HepG2 (cell line): ENCODE results near the gene RIPOR3. TPM values are rescaled to one million over a fixed set of nuclear protein-coding genes. Genes with fewer than 3 reads are reported as not detected.

Source experiments
- BRCA1 ChIP-seq: sonication (generic); formaldehyde crosslinking; IDR thresholded peaks from 2 replicates; pipeline ENCODE4 v1.4.0; 2020; ENCODE audit warnings: missing genetic modification reagents
- DMAP1 ChIP-seq: IDR thresholded peaks from 2 replicates; pipeline ENCODE4 v1.6.1; 2016
- GTF3A ChIP-seq: sonication (generic); formaldehyde crosslinking; conservative IDR thresholded peaks from 2 replicates; pipeline ENCODE4 v1.4.0; 2020; ENCODE audit warnings: mild to moderate bottlenecking, missing genetic modification reagents
- MLLT10 ChIP-seq: sonication (generic); formaldehyde crosslinking; IDR thresholded peaks from 2 replicates; pipeline ENCODE4 v1.4.0; 2020; ENCODE audit warnings: missing genetic modification reagents
- MTF2 ChIP-seq: sonication (generic); formaldehyde crosslinking; IDR thresholded peaks from 2 replicates; pipeline ENCODE4 v1.5.0; 2020; ENCODE audit warnings: missing genetic modification reagents, borderline replicate concordance
- NFIB ChIP-seq: sonication (generic); formaldehyde crosslinking; IDR thresholded peaks from 2 replicates; pipeline ENCODE4 v1.9.0; 2021; ENCODE audit warnings: missing genetic modification reagents, mild to moderate bottlenecking, borderline replicate concordance
- NFYB ChIP-seq: sonication (generic); formaldehyde crosslinking; IDR thresholded peaks from 2 replicates; pipeline ENCODE4 v1.4.0; 2020; ENCODE audit warnings: missing genetic modification reagents
- NONO ChIP-seq, 2 experiments: fragments of 450-650 bp in 1 of 2; sonication (generic) in 1 of 2; formaldehyde crosslinking in 1 of 2; IDR thresholded peaks in 1 of 2; conservative IDR thresholded peaks in 1 of 2; 2 replicates each; pipeline versions ENCODE4 v1.6.1 to v1.8.0; 2017 to 2022; ENCODE audit warnings: mild to moderate bottlenecking in 1 of 2, missing genetic modification reagents in 1 of 2, moderate library complexity in 1 of 2
- RNF2 ChIP-seq: fragments of 450-650 bp; conservative IDR thresholded peaks from 2 replicates; pipeline ENCODE4 v1.6.1; 2016; ENCODE audit warnings: low read depth
- SALL1 ChIP-seq: sonication (generic); formaldehyde crosslinking; IDR thresholded peaks from 2 replicates; pipeline ENCODE4 v1.8.0; 2022; ENCODE audit warnings: mild to moderate bottlenecking, missing genetic modification reagents
- SIX4 ChIP-seq: sonication (generic); formaldehyde crosslinking; IDR thresholded peaks from 2 replicates; pipeline ENCODE4 v1.4.0; 2020; ENCODE audit warnings: missing genetic modification reagents
- SMARCC2 ChIP-seq: fragments of 450-650 bp; IDR thresholded peaks from 2 replicates; pipeline ENCODE4 v1.6.1; 2017; ENCODE audit warnings: antibody characterized with exemption, mild to moderate bottlenecking
- SMYD3 ChIP-seq: sonication (generic); formaldehyde crosslinking; IDR thresholded peaks from 2 replicates; pipeline ENCODE4 v1.8.1; 2023; ENCODE audit warnings: mild to moderate bottlenecking, missing genetic modification reagents
- XRCC5 ChIP-seq: fragments of 200-400 bp; formaldehyde crosslinking; optimal IDR thresholded peaks from 2 replicates; pipeline ENCODE3; 2017; ENCODE audit warnings: mild to moderate bottlenecking, low read length
- ZFP41 ChIP-seq: sonication (generic); formaldehyde crosslinking; IDR thresholded peaks from 2 replicates; pipeline ENCODE4 v1.4.0; 2020; ENCODE audit warnings: mild to moderate bottlenecking, missing genetic modification reagents, borderline replicate concordance
- ZNF253 ChIP-seq: sonication (generic); formaldehyde crosslinking; IDR thresholded peaks from 2 replicates; pipeline ENCODE4 v1.8.0; 2022; ENCODE audit warnings: mild to moderate bottlenecking, missing genetic modification reagents, borderline replicate concordance
- ZNF496 ChIP-seq: sonication (generic); formaldehyde crosslinking; IDR thresholded peaks from 2 replicates; pipeline ENCODE4 v1.8.1; 2023; ENCODE audit warnings: mild to moderate bottlenecking, moderate library complexity, missing genetic modification reagents; ENCODE audit not compliant: insufficient replicate concordance
- polyA plus RNA-seq, 8 experiments: library from polyadenylated mRNA; depleted of rRNA in 3 of 8; stranded (reverse) in 7 of 8; unstranded in 1 of 8; fragments of >200 nt; fragmentation: Illumina TruSeq in 4 of 8; extraction: Trizol in 4 of 8; gene quantifications; 2 replicates each; pipeline versions ENCODE4 v1.2.1 to v1.2.3, GENCODE V29; 2011 to 2016; ENCODE audit warnings: low read depth in 4 of 8, missing spikeins in 1 of 8, mixed read lengths in 1 of 8; ENCODE audit not compliant: insufficient read depth in 1 of 8
- total RNA-seq, 5 experiments: library from RNA; depleted of rRNA; stranded (reverse); fragments of >200 nt; fragmentation: Illumina TruSeq; extraction: Trizol; gene quantifications; 2 replicates each; pipeline ENCODE4 v1.2.3, GENCODE V29; 2016; ENCODE audit warnings: low read depth in 1 of 5
- TF ChIP-seq, protein P1 (sequence below): sonication (generic); formaldehyde crosslinking; IDR thresholded peaks from 2 replicates; pipeline ENCODE4 v1.4.0; 2020; ENCODE audit warnings: missing genetic modification reagents
- TF ChIP-seq, protein P2 (sequence below): sonication (generic); formaldehyde crosslinking; IDR thresholded peaks from 2 replicates; pipeline ENCODE4 v1.4.0; 2020; ENCODE audit warnings: missing genetic modification reagents
- TF ChIP-seq, protein P3 (sequence below): sonication (generic); formaldehyde crosslinking; IDR thresholded peaks from 2 replicates; pipeline ENCODE4 v1.5.0; 2020; ENCODE audit warnings: mild to moderate bottlenecking, missing genetic modification reagents, moderate library complexity
- TF ChIP-seq, protein P4 (sequence below): IDR thresholded peaks from 2 replicates; pipeline ENCODE4 v1.6.1; 2018; ENCODE audit warnings: missing genetic modification reagents, mild to moderate bottlenecking, missing compliant biosample characterization

RIPOR3 gene
- total and polyA plus RNA-seq, 2 of the 13 experiments (the other 11 are each of a cell fraction or from before 2014, with no cell fraction given), result 0.18 TPM; not detected in 1

DNA sequence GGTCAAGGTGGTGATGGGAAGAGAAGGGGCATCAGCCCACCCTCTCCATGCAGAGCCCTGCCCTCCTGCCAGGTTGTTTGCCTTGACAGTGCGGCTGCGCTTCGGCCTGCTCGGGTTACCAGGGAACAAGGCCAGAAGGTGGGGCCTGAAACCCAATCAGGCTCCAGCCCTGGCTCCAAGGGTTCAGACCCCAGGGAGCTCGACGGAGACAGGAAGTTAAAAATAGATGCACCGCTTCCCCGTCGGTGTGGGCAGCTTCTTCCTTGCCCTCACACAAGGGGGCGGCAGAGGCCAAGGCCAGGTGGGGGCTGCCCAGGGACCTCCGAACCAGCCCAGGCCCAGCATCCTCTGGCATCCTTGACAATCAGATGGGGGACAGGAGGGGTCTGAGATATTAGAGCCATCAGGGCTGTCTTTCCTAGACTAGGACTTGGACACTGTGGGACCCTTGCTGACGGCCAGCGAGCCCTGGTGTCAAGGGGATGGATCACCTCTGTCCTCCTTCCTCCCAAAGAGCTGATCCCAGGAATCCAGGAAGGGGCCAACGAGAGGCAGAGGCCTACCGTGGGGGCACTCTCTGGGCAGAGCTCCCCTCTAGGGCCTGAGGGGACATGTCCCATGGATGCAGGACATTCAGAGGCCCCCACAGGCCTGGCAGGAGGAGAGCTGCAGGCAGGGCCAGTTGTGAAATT, 65.2 kb downstream of the RIPOR3 start (continued):
- TF ChIP-seq, protein P1, sequence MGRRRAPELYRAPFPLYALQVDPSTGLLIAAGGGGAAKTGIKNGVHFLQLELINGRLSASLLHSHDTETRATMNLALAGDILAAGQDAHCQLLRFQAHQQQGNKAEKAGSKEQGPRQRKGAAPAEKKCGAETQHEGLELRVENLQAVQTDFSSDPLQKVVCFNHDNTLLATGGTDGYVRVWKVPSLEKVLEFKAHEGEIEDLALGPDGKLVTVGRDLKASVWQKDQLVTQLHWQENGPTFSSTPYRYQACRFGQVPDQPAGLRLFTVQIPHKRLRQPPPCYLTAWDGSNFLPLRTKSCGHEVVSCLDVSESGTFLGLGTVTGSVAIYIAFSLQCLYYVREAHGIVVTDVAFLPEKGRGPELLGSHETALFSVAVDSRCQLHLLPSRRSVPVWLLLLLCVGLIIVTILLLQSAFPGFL, result no peak
- no peak for TF ChIP-seq MLLT10 (CRISPR knock-in tag)
- TF ChIP-seq SIX4 (CRISPR knock-in tag), result no peak
- peak; percentile 87 for TF ChIP-seq XRCC5
- TF ChIP-seq GTF3A, result no peak
- no peak for TF ChIP-seq ZNF496
- no peak for TF ChIP-seq NONO (IDR thresholded peaks at IDR 0.05)
- peak; percentile 70; the same call in 1 of the 2 replicates for TF ChIP-seq NONO (CRISPR knock-in tag; conservative IDR thresholded peaks at IDR 0.05)
- no peak for TF ChIP-seq ZFP41 (CRISPR knock-in tag)
- TF ChIP-seq BRCA1 (CRISPR knock-in tag), result 0 out of 2 replicates have a peak, but pooled peaks have one; percentile 38
- TF ChIP-seq, protein P2, sequence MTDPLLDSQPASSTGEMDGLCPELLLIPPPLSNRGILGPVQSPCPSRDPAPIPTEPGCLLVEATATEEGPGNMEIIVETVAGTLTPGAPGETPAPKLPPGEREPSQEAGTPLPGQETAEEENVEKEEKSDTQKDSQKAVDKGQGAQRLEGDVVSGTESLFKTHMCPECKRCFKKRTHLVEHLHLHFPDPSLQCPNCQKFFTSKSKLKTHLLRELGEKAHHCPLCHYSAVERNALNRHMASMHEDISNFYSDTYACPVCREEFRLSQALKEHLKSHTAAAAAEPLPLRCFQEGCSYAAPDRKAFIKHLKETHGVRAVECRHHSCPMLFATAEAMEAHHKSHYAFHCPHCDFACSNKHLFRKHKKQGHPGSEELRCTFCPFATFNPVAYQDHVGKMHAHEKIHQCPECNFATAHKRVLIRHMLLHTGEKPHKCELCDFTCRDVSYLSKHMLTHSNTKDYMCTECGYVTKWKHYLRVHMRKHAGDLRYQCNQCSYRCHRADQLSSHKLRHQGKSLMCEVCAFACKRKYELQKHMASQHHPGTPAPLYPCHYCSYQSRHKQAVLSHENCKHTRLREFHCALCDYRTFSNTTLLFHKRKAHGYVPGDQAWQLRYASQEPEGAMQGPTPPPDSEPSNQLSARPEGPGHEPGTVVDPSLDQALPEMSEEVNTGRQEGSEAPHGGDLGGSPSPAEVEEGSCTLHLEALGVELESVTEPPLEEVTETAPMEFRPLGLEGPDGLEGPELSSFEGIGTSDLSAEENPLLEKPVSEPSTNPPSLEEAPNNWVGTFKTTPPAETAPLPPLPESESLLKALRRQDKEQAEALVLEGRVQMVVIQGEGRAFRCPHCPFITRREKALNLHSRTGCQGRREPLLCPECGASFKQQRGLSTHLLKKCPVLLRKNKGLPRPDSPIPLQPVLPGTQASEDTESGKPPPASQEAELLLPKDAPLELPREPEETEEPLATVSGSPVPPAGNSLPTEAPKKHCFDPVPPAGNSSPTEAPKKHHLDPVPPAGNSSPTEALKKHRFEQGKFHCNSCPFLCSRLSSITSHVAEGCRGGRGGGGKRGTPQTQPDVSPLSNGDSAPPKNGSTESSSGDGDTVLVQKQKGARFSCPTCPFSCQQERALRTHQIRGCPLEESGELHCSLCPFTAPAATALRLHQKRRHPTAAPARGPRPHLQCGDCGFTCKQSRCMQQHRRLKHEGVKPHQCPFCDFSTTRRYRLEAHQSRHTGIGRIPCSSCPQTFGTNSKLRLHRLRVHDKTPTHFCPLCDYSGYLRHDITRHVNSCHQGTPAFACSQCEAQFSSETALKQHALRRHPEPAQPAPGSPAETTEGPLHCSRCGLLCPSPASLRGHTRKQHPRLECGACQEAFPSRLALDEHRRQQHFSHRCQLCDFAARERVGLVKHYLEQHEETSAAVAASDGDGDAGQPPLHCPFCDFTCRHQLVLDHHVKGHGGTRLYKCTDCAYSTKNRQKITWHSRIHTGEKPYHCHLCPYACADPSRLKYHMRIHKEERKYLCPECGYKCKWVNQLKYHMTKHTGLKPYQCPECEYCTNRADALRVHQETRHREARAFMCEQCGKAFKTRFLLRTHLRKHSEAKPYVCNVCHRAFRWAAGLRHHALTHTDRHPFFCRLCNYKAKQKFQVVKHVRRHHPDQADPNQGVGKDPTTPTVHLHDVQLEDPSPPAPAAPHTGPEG (CRISPR knock-in tag), result no peak
- TF ChIP-seq SMYD3 (CRISPR knock-in tag), result no peak
- no peak for TF ChIP-seq ZNF253
- no peak for TF ChIP-seq SMARCC2
- TF ChIP-seq DMAP1 (CRISPR knock-in tag), result no peak
- TF ChIP-seq NFYB, result 0 out of 2 replicates have a peak, but pooled peaks have one; percentile 15
- TF ChIP-seq RNF2, result no peak
- TF ChIP-seq SALL1 (CRISPR knock-in tag), result peak; percentile 79; the same call in 1 of the 2 replicates
- no peak for TF ChIP-seq MTF2
- TF ChIP-seq, protein P3, sequence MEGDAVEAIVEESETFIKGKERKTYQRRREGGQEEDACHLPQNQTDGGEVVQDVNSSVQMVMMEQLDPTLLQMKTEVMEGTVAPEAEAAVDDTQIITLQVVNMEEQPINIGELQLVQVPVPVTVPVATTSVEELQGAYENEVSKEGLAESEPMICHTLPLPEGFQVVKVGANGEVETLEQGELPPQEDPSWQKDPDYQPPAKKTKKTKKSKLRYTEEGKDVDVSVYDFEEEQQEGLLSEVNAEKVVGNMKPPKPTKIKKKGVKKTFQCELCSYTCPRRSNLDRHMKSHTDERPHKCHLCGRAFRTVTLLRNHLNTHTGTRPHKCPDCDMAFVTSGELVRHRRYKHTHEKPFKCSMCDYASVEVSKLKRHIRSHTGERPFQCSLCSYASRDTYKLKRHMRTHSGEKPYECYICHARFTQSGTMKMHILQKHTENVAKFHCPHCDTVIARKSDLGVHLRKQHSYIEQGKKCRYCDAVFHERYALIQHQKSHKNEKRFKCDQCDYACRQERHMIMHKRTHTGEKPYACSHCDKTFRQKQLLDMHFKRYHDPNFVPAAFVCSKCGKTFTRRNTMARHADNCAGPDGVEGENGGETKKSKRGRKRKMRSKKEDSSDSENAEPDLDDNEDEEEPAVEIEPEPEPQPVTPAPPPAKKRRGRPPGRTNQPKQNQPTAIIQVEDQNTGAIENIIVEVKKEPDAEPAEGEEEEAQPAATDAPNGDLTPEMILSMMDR (CRISPR knock-in tag), result peak; percentile 99
- TF ChIP-seq, protein P4, sequence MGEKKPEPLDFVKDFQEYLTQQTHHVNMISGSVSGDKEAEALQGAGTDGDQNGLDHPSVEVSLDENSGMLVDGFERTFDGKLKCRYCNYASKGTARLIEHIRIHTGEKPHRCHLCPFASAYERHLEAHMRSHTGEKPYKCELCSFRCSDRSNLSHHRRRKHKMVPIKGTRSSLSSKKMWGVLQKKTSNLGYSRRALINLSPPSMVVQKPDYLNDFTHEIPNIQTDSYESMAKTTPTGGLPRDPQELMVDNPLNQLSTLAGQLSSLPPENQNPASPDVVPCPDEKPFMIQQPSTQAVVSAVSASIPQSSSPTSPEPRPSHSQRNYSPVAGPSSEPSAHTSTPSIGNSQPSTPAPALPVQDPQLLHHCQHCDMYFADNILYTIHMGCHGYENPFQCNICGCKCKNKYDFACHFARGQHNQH (CRISPR knock-in tag), result no peak
- no peak for TF ChIP-seq NFIB (CRISPR knock-in tag)
